Frontal cortex (tissue), 4 donors: Measurements from ENCODE around the gene TBC1D10A. TPM values are rescaled to one million over a fixed set of nuclear protein-coding genes. Genes with fewer than 3 reads are reported as not detected.

Experiments
- DNase-seq, 2 donors: peaks; one replicate each; pipeline ENCODE4 v3.0.0; 2012; ENCODE audit warnings: low spot score in 2 of 2
- FAIRE-seq: peaks from 2 replicates; lab custom pipeline; 2012; peaks lifted over from hg19 to GRCh38; lab: Jason Lieb, UNC
- total RNA-seq: library from RNA; depleted of rRNA; stranded (reverse); fragments of >200 nt; gene quantifications from one replicate; pipeline ENCODE4 v1.2.3, GENCODE V29; 2014
- donor health status: control.
- donor health status: control.
- donor health status: control.

The TBC1D10A gene
- total RNA-seq, 1 donor from 2014 or later: 10.6 TPM

DNA sequence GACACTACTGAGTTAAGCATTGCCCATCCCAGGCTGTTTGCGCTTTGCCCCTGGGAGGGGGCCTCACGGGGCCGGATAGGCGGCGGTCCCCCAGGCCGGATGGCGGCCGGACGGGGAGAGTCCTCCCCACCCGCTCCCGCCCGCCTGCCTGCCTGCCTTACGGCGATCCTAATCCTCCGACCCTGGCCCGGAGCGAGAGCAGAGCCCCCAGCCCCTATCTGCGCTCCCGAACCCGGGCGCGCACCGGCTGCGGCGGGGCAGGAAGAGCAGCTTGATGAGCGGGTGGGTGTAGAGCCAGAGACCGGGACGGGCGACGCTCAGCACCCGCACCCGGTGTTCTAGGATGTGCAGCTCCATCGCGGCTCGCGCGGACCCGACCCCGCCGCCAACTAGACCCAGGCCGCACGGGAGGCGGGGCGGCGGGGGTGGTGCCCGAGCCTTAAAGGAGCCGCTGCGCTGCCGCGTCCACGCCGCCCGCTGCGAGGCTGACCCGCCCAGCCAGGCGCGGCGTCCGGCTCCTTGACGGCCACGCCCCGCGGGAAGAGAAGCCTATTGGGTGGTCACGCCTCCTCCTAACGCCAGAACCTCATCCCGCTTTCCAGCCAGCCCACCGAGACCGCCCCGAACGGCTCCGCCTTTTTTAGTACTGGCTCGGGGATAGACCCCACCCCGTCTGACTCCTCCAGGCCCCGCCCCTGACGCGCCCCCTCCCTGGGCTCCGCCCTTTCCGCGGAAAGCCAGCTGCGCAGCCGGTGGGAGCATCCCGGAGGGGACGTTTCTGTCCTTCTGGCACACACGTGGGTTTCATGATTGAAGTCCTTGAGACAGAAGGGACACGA is 37.4 kb downstream of the TBC1D10A start, which contains the start of gene CASTOR1:
Gene CASTOR1, minus strand, starts transcription at position 365 of the 839 bp plus-strand sequence. Its CDS starts 8 bp downstream, at position 357.
- DNase-seq: peak; percentile 97 to 99
- FAIRE-seq: no peak

GRCh38 chr22:30288419-30289140 is 38.2 kb downstream of the TBC1D10A start:
- DNase-seq (no peak), FAIRE-seq (no peak)

GRCh38 chr22:30287648-30288418 is 38.9 kb downstream of the TBC1D10A start:
- FAIRE-seq: no peak
- peak; percentile 77 to 79 for DNase-seq

DNA sequence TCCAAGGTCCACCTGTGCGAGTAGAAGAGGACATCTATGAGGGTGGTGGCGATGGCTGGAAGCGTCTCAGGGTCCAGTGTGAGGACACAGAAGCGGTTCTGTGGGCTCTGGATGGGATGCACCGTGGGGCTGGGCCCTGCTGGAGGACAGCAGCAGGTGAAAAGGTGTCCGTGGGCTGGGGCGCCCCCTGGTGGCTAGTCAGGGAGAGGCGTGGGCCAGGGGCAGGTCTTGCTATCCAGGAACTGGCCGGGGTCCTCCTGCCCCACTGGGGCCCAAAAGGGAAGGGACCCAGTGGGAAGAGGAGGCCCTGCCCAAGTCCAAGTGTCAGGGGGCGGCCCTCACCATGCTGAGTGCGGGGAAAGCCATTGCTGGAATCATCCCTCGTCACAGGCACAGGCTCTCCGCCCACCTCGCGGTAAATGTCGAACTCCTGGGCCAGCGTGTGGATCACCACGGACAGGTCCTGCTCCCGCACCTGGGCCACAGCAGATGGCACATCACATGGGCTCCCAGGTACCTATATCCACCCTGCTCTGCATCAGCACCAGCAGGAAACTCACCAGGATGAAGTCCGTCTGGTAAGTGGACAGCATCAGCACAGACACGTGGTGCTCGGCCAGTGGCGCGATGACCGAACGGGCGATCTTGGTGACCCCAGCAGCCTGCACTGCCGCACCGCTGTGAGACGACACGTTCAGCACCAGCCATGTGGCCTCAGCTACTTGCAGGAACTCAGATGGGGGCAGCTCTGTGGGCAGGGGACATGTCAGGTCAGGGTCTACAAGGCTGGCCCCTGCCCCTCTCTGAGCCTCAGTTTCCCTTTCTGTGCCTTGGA is 39.7 kb downstream of the TBC1D10A start:
- FAIRE-seq (no peak), DNase-seq (no peak)

DNA sequence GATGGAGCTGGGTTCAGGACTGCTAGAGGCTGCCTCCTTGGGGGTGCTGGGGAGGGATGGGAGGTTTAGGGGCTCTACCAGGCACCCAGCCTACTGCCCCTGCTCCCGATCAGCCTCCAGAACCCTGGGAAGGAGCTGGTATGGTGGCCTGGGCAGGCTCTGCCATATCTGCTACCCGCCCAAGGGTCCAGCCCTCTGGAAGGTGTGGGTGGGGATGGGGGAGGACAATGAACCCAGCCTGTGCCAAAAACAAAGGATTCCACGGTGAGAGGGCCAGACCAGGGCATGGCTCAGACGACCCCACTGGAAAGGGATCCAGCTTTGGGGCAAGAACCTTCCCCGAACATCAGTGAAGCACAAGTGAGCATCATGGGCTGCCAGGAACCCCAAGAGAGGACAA is 40.4 kb downstream of the TBC1D10A start:
- DNase-seq (no peak), FAIRE-seq (no peak)

GRCh38 chr22:30285846-30286200 is 40.9 kb downstream of the TBC1D10A start:
- DNase-seq (no peak), FAIRE-seq (no peak)

GRCh38 chr22:30285176-30285845 is 41.4 kb downstream of the TBC1D10A start:
- DNase-seq: no peak
- no peak for FAIRE-seq

- no peak for FAIRE-seq
- DNase-seq: no peak
Observed at GRCh38 chr22:30284666-30285065, 42.1 kb downstream of the TBC1D10A start.

- no peak for DNase-seq
- FAIRE-seq: no peak
Observed at GRCh38 chr22:30284172-30284571, 42.6 kb downstream of the TBC1D10A start.

DNA sequence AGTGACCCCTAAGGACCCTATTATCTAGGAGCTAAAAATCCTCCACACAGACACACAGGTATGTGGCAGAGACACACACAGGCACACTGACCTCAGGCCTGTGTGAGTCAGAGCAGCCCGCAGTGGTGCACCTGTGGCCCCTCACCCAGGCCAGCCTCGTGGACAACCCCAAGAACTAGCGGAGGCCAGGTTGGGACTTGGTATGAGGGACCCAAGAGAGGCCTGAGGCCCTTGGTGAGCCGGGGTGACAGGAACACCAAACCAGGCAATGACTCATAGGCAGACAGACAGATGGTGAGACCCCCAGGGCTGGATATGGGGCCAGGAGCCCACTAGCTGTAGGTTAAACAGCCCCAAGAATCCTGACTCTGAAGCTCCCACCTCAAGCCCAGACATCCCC is 43.4 kb downstream of the TBC1D10A start:
- FAIRE-seq (no peak), DNase-seq (no peak)

DNA sequence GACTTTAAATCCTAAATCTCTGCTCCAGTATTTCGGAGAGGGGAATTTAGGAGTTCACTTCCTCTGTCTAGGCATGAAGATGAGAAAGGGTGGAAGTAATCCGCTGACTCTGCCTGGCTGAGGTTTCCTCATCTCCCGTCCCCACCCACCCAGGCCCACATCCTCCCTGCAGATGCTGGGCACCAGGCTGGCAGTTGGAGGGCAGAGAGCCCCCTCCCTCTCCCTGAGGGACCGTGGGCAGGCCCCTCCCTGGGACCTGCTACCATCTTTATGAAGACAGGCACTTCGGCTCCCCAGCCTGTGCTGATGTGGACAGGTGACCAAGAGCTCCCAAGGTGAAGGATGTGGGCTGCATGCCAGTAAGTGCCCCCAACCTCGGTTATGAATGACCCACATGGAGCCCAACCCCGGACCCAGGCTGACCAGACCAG is 44.1 kb downstream of the TBC1D10A start:
- DNase-seq: no peak
- FAIRE-seq: no peak

DNA sequence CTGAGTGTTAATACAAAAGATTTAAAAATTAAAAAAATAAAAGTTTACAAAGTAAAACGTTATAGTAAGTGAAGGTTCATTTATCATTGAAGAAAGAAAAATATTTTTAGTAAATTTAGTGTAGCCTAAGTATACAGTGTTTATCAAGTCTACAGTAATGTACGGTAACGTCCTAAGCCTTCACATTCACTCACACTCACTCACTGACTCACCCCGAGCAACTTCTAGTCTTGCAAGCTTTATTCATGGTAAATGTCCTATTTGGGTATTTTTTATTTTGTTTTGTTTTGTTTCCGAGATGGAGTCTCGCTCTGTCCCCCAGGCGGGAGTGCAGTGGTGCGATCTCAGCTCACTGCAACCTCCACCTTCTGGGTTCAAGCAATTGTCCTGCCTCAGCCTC is 46.2 kb downstream of the TBC1D10A start:
- peak; percentile 79 for FAIRE-seq

DNA sequence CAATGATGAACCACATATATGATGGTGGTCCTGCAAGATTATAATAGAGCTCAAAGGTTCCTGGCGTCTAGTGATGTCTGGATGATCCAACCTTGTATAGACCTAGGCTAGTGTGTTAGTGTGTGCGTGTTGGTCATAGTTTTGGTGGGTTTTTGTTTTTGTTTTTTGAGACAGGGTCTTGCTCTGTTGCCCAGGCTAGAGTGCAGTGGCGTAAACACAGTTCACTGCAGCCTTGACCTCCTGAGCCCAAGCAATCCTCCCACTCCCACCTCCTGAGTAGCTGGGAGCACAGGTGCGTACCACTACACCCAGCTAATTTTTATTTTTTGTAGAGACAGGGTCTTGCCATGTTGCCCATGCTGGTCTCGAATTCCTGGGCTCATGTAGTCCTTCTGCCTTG is 46.8 kb downstream of the TBC1D10A start:
- DNase-seq: no peak
- no peak for FAIRE-seq

More for the DNA sequence above, 46.2 kb downstream of the TBC1D10A start:
- DNase-seq: no peak

- FAIRE-seq (no peak), DNase-seq (no peak)
Observed at GRCh38 chr22:30279046-30279788, 47.5 kb downstream of the TBC1D10A start.

- FAIRE-seq (no peak), DNase-seq (no peak)
Observed at GRCh38 chr22:30277547-30278344, 49.0 kb downstream of the TBC1D10A start.

- FAIRE-seq: no peak
- DNase-seq: no peak
Observed at GRCh38 chr22:30276039-30276438, 50.7 kb downstream of the TBC1D10A start.

- no peak for DNase-seq
- FAIRE-seq: no peak
Observed at GRCh38 chr22:30275625-30276024, 51.1 kb downstream of the TBC1D10A start.

DNA sequence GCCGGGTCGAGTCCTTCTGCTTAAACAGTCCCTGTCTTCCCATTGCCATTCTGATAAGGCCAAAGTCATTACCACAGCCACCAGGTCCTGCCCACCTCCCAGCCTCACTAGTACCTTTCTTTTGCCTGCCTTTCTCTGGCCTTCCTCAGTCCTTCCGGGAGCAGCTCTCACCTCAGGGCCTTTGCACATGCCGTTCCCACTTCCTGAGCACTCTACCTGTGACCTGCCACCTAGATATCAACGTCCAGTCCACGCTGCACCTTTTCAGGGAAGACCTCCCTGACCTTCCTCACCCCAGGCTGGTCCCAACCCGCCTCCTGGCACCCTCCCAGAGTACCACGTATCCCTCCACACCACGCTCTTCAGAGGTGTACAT is 52.3 kb downstream of the TBC1D10A start:
- no peak for DNase-seq
- no peak for FAIRE-seq
